ENCODE data around the gene MTMR12. TPM values are rescaled to one million over a fixed set of nuclear protein-coding genes. Genes with fewer than 3 reads are reported as not detected.

The MTMR12 gene
- total RNA-seq, 1 experiment from 2014 or later: 44.5 TPM

DNA sequence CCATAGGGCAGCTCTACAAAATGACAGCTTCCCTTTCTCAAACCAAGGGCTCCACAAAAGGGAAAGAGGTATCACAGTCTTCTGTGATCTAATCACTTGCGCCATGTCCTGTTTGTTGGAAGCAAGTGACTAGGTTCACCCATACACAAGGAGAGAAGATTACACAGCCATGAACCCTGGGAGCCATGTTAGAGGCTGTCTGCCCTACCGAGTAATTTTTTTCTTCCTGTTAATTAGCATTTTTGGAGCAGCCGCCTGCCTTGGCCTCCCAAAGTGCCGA is 105.4 kb downstream of the MTMR12 start:
- Histone ChIP-seq H3K27ac (no peak overlapping the region), H3K4me1 (replicated peaks; ENCODE audit: insufficient read depth) (peaks cover 21% of the 10 kb centered on the region), H3K9me2 (ENCODE audit: insufficient read depth) (no peaks in the 10 kb centered on the region), H3K4me3 (no peak overlapping the region), H2AFZ (no peak overlapping the region), H4K20me1 (ENCODE audit: insufficient read depth) (no peaks in the 10 kb centered on the region), H3K27me3 (ENCODE audit: insufficient read depth, low read depth) (no peaks in the 10 kb centered on the region), H3K79me2 (ENCODE audit: low read depth) (no peaks in the 10 kb centered on the region), H3K9me3 (ENCODE audit: insufficient read depth, low read depth) (no peaks in the 10 kb centered on the region), H3F3A (ENCODE audit: insufficient read depth, low read depth) (peaks cover 7% of the 10 kb centered on the region), H3K36me3 (ENCODE audit: low read depth) (no peaks in the 10 kb centered on the region), H3K4me2 (no peak overlapping the region)
- TF ChIP-seq EZH2 (IDR thresholded peaks at IDR 0.05; ENCODE audit: low read depth) (no peak), CTCF (conservative IDR thresholded peaks at IDR 0.05) (no peak)
- POLR2A ChIA-PET (ENCODE audit: unreplicated experiment): no interaction called here
- DNase-seq: no peak
- CTCF ChIA-PET: no interaction called here
- BruUV-seq (replicated peaks): no TSS peak
- intact Hi-C loops (cut with micrococcal nuclease; ENCODE audit: unreplicated experiment): no loop called here

DNA sequence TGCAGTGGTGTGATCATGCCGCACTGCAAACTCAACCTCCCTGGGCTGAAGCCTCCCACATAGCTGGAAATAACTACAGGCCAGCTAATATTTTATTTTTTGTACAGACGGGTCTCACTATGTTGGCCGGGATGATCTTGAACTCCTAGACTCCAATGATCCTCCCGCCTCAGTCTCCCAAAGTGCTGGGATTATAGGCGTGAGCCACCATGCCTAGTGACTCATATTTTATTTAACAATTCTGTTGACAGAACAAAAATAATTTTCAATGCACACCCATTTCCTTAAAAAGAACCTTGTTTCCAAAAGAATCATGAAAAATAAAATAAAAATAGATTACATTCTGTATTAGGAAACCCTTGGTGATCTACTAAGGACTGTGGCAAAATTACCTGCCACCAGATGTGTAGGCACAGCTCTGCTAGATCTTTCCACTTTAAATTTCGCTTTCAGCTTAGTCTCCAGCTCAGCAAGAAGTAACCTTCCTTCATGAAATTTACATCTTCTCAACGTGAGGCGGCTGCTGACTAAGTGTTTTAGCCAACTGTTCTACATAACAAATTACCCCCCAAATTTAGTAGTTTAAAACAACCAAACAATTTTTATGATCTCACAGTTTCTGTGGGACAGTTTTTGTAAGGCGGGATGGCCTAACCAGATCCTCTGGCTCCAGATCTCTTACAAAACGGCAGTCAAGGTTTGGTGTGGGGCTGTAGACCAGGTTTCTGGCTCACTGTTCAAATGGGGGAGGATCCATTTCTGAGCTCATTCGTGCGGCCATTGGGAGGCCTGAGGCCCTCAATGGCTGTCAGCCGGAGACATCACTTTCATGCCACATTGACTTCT is 106.0 kb downstream of the MTMR12 start:
- Histone ChIP-seq H3F3A (ENCODE audit: insufficient read depth, low read depth) (peaks cover 7% of the 10 kb centered on the region), H3K36me3 (ENCODE audit: low read depth) (no peaks in the 10 kb centered on the region), H3K4me1 (replicated peaks; ENCODE audit: insufficient read depth) (peaks cover 21% of the 10 kb centered on the region), H3K27ac (no peak overlapping the region), H3K27me3 (ENCODE audit: insufficient read depth, low read depth) (no peaks in the 10 kb centered on the region), H4K20me1 (ENCODE audit: insufficient read depth) (no peaks in the 10 kb centered on the region), H3K79me2 (ENCODE audit: low read depth) (no peaks in the 10 kb centered on the region), H3K9me2 (ENCODE audit: insufficient read depth) (no peaks in the 10 kb centered on the region), H3K4me2 (no peak overlapping the region), H2AFZ (no peak overlapping the region), H3K4me3 (no peak overlapping the region), H3K9me3 (ENCODE audit: insufficient read depth, low read depth) (no peaks in the 10 kb centered on the region)
- POLR2A ChIA-PET (ENCODE audit: unreplicated experiment): interaction anchor here (0.7 kb wide), 1 partner anchor 13 kb away, joined by 3 read pairs; no protein-coding TSS in a partner anchor
- CTCF ChIA-PET: interaction anchor here (0.6 to 1.0 kb wide), 2 partner anchors 19 to 25 kb away, joined by 7 to 11 read pairs; no protein-coding TSS in a partner anchor
- intact Hi-C loops (cut with micrococcal nuclease; ENCODE audit: unreplicated experiment): no loop called here
- no TSS peak for BruUV-seq (replicated peaks)
- no peak for DNase-seq
- TF ChIP-seq EZH2 (IDR thresholded peaks at IDR 0.05; ENCODE audit: low read depth): no peak
- no peak for TF ChIP-seq CTCF (conservative IDR thresholded peaks at IDR 0.05)

GRCh38 chr5:32206053-32206452 is 106.7 kb downstream of the MTMR12 start:
- no peaks in the 10 kb centered on the region for H3K27me3 ChIP-seq (ENCODE audit: insufficient read depth, low read depth)
- H3K27ac ChIP-seq: no peak overlapping the region
- TF ChIP-seq EZH2 (IDR thresholded peaks at IDR 0.05; ENCODE audit: low read depth) (no peak), CTCF (conservative IDR thresholded peaks at IDR 0.05) (no peak)
- BruUV-seq (replicated peaks): no TSS peak
- H3K4me3 ChIP-seq: no peak overlapping the region
- no peaks in the 10 kb centered on the region for H3K36me3 ChIP-seq (ENCODE audit: low read depth)
- ChIA-PET POLR2A (ENCODE audit: unreplicated experiment) (interaction anchor here (0.7 kb wide), 1 partner anchor 13 kb away, joined by 3 read pairs; no protein-coding TSS in a partner anchor), CTCF (interaction anchor here (0.6 to 1.0 kb wide), 2 partner anchors 20 to 26 kb away, joined by 7 to 11 read pairs; no protein-coding TSS in a partner anchor)
- H3F3A ChIP-seq (ENCODE audit: insufficient read depth, low read depth): peaks cover 5% of the 10 kb centered on the region
- H3K9me2 ChIP-seq (ENCODE audit: insufficient read depth): no peaks in the 10 kb centered on the region
- H3K79me2 ChIP-seq (ENCODE audit: low read depth): no peaks in the 10 kb centered on the region
- DNase-seq: no peak
- H4K20me1 ChIP-seq (ENCODE audit: insufficient read depth): no peaks in the 10 kb centered on the region
- H3K4me1 ChIP-seq (replicated peaks; ENCODE audit: insufficient read depth): peaks cover 25% of the 10 kb centered on the region
- no peaks in the 10 kb centered on the region for H3K9me3 ChIP-seq (ENCODE audit: insufficient read depth, low read depth)
- intact Hi-C loops (cut with micrococcal nuclease; ENCODE audit: unreplicated experiment): no loop called here
- no peak overlapping the region for H3K4me2 ChIP-seq
- H2AFZ ChIP-seq: no peak overlapping the region
